ENCODE measurements around the gene GABPB1. TPM values are rescaled to one million over a fixed set of nuclear protein-coding genes. Genes with fewer than 3 reads are reported as not detected.

Gene GABPB1
- total and polyA plus RNA-seq, 7 donors: 5.4 to 17.5 (median 11.4) TPM

GRCh38 chr15:50250760-50251394 lies 104.1 kb downstream of the GABPB1 start:
- no peaks in the 10 kb centered on the region for H3K9me3 ChIP-seq

GRCh38 chr15:50249704-50250103 lies 105.3 kb downstream of the GABPB1 start:
- no peak for TF ChIP-seq EP300 (IDR thresholded peaks at IDR 0.05)
- no peak for TF ChIP-seq CTCF (IDR thresholded peaks at IDR 0.05)
- TF ChIP-seq POLR2AphosphoS5 (IDR thresholded peaks at IDR 0.05): no peak
- no peak for TF ChIP-seq POLR2A (IDR thresholded peaks at IDR 0.05)
- Histone ChIP-seq H3K4me3 (no peak overlapping the region), H3K4me1 (peaks cover 0 to 3% (median 0%) of the 10 kb centered on the region in 4 donors), H3K27ac (no peak overlapping the region), H3K36me3 (no peaks in the 10 kb centered on the region), H3K9me3 (no peaks in the 10 kb centered on the region), H3K27me3 (no peaks in the 10 kb centered on the region)
- no peak for DNase-seq
- 78 to 83% methylated on average over 2 of the region's 2 CpGs for WGBS, 2 donors
- intact Hi-C loops (cut with DNase I): no loop called here

More at GRCh38 chr15:50250760-50251394, 104.1 kb downstream of the GABPB1 start:
- intact Hi-C loops (cut with DNase I): no loop called here
- Histone ChIP-seq H3K27ac (no peak overlapping the region), H3K27me3 (no peaks in the 10 kb centered on the region), H3K4me1 (peaks cover 0 to 3% (median 0%) of the 10 kb centered on the region in 4 donors), H3K4me3 (no peak overlapping the region), H3K36me3 (no peaks in the 10 kb centered on the region)
- WGBS, 2 donors: 85 to 88% methylated on average over 6 of the region's 6 CpGs
- TF ChIP-seq CTCF (IDR thresholded peaks at IDR 0.05) (no peak), POLR2AphosphoS5 (IDR thresholded peaks at IDR 0.05) (no peak), POLR2A (IDR thresholded peaks at IDR 0.05) (no peak), EP300 (IDR thresholded peaks at IDR 0.05) (no peak)
- DNase-seq: no peak

DNA sequence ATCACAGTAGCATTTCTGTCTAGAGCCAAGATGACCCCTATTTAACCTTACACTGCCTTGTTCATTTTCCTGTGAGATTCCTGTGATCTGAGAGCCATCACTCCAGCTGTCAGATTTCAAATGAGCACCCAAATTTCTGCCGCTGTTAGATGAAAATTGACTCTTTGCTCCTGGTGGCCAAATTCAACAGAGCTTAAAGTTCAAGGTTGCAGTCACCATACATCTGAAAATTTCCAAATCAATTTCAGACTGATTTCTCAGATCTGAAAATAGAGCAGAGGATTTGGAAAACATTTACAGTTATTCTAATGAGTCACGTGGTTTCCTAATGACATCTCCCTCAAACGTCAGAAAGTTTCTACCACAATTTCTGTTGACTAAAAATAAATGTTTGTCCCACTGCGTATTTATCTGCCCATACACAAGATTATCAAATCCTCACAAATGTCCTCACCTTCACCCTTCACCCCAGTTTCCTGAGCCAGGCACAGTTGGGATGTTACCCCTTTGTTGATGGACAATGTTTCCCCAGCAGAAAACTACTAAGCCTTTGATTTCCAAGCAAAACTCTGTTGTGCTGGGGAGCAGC lies 105.9 kb downstream of the GABPB1 start:
- Histone ChIP-seq H3K4me3 (no peak overlapping the region), H3K4me1 (peaks cover 0 to 3% (median 0%) of the 10 kb centered on the region in 4 donors), H3K27ac (no peak overlapping the region), H3K27me3 (no peaks in the 10 kb centered on the region), H3K36me3 (no peaks in the 10 kb centered on the region), H3K9me3 (no peaks in the 10 kb centered on the region)
- no peak for DNase-seq
- TF ChIP-seq EP300 (IDR thresholded peaks at IDR 0.05): no peak
- no peak for TF ChIP-seq POLR2AphosphoS5 (IDR thresholded peaks at IDR 0.05)
- TF ChIP-seq POLR2A (IDR thresholded peaks at IDR 0.05): no peak
- no peak for TF ChIP-seq CTCF (IDR thresholded peaks at IDR 0.05)
- 63 to 75% methylated on average over 4 of the region's 4 CpGs for WGBS, 2 donors
- intact Hi-C loops (cut with DNase I): no loop called here

DNA sequence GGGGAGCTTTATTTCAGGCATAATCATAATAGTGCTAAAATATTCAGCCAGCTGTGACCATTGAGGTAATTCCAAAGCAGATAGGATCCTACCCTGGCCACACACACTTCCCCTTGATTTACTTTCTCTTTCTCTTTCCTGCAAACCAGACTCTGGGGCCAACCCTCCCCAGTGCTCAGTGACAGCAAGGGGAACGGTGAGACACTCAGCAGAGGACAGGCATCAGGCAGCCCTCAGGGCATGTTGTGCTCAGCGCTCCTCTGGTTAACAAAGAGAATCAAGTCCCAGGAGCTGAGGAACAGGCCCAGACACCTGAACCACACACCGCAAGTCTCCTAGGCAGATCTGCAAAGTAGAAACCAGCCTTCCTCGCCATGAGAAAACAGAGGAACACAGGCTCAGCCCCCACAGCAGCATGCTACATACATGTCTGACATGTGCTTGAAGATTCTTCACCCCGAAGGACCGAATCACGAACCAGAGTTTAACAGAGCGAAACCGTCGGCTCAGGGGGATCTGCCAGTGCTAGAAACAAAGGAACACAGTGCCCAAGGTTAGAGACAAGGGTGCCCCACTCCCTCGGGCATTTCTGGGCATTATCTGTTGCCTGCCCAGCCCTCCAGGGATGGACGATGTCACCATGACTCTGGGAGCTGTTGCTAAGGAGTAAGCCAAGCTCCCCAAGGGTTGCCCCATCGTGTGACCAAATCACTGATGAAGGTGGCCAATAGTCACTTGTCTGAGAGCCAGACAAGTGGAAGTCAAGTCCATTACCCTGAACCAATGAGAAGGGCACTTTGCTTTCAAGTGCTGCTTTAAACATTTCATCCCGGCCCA lies 107.0 kb downstream of the GABPB1 start:
- peaks cover 0 to 3% (median 0%) of the 10 kb centered on the region in 4 donors for H3K4me1 ChIP-seq
- 83 to 87% methylated on average over 14 of the region's 14 CpGs for WGBS, 2 donors
- H3K27ac ChIP-seq: no peak overlapping the region
- TF ChIP-seq POLR2AphosphoS5 (IDR thresholded peaks at IDR 0.05): no peak
- no peak for TF ChIP-seq POLR2A (IDR thresholded peaks at IDR 0.05)
- TF ChIP-seq EP300 (IDR thresholded peaks at IDR 0.05): no peak
- no peak for TF ChIP-seq CTCF (IDR thresholded peaks at IDR 0.05)
- H3K27me3 ChIP-seq: no peaks in the 10 kb centered on the region
- H3K36me3 ChIP-seq: no peaks in the 10 kb centered on the region
- H3K4me3 ChIP-seq: no peak overlapping the region
- no peaks in the 10 kb centered on the region for H3K9me3 ChIP-seq
- intact Hi-C loops (cut with DNase I): no loop called here
- DNase-seq: no peak
